GM12801 (cell line): ENCODE results near the gene TMEM131L.

Experiments
- TF ChIP-seq, protein P1 (sequence below): IDR thresholded peaks from one replicate; pipeline ENCODE4 v1.5.1; 2011; ENCODE audit warnings: control low read depth; ENCODE audit not compliant: insufficient read length; ENCODE audit errors: extremely low read depth

Gene TMEM131L

DNA sequence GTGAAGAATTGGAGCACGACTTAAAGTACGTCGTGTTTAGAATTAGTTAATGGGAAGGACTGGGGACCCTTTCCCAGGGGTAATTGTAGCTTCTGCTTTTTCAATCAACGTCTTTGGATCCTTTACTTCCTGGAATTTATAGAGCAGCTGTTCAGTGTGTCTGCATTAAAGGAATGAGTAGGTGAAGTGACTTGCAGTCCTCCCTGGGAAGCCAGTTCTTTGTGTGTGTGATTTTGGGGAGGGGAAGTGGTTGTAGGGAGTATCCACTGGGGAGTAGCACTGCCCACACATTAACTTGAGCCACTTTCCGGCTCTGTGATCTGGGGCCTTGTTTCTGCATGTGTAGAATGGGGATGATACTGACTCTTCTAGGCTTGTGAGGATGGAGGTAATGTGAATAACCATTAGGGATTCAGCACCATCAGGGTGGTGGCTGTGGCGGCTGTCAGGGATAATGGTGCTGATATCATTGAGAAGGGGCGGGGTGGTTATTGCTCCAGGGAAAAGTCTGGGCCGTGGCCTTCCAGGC lies 54.7 kb downstream of the TMEM131L start:
- TF ChIP-seq, protein P1, sequence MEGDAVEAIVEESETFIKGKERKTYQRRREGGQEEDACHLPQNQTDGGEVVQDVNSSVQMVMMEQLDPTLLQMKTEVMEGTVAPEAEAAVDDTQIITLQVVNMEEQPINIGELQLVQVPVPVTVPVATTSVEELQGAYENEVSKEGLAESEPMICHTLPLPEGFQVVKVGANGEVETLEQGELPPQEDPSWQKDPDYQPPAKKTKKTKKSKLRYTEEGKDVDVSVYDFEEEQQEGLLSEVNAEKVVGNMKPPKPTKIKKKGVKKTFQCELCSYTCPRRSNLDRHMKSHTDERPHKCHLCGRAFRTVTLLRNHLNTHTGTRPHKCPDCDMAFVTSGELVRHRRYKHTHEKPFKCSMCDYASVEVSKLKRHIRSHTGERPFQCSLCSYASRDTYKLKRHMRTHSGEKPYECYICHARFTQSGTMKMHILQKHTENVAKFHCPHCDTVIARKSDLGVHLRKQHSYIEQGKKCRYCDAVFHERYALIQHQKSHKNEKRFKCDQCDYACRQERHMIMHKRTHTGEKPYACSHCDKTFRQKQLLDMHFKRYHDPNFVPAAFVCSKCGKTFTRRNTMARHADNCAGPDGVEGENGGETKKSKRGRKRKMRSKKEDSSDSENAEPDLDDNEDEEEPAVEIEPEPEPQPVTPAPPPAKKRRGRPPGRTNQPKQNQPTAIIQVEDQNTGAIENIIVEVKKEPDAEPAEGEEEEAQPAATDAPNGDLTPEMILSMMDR, result no peak

DNA sequence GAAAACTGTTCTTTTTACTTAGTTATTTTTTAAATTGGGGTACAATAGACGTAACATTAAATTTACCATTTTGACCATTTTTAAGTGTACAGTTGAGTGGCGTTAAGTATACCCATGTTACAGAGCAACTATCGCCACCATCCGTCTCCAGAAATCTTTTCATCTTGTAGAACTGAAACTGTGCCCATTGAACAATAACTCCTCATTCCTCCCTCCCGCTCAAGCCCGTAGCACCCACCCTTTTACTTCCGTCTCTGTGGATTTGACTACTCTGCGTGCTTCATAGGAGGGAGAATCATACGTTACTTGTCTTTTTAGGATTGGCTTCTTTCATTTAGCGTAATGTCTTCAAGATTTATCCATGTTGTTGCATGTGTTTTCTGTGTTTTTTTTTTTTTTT lies 55.3 kb downstream of the TMEM131L start:
- TF ChIP-seq, protein P1, result no peak

DNA sequence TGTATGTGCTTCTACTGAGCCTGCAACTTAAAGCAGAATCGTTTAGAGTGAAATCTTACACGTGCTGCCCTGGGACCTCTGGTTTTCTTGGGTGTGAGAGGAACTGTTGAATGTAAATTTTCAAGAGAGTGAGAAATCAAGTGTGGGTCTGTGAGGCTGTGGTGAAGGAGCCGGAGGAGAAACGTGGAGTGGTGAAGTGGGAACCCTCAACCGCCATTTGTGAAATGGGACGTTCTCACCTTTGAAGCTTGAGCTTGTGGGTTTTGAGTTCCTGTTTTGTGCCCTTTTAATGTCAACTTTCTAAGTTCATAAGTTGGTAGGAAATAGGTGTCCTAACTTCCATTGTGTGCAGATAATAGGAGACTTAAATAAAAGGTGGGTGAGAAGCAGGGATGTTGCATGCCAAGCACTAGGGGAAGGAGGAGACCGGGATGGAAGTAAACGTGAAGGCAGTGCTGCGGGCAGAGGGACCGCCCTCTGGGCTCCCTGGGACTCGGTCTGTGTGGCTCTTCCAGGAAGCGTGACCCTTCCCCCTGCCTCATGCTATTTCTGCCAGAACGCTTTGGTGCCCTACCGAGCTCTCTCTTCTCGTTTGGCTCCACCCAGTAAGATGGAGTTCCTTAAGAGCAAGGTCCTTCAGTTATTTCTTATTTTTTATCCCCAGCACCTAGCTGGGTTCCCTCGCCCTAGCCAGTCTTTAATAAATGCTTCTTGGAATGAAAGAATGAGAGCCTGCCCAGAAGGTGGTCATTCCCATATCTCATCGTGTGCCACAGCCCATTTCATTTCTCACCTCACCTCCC lies 56.0 kb downstream of the TMEM131L start:
- TF ChIP-seq, protein P1, result no peak

DNA sequence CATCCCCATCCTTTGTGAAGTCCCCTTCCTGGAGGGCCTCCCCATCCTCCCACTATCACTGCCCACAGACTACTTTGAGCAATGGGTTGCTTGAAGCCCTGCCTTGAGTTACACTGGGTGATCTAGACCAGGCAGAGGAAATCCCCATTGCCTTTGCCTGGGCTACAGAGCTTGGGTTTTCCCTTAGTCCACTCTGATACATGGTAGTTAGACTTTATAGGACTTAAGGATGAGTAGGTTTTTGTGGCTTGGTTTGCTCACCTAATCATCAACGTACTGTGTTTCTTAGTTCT lies 56.6 kb downstream of the TMEM131L start:
- TF ChIP-seq, protein P1, result no peak

DNA sequence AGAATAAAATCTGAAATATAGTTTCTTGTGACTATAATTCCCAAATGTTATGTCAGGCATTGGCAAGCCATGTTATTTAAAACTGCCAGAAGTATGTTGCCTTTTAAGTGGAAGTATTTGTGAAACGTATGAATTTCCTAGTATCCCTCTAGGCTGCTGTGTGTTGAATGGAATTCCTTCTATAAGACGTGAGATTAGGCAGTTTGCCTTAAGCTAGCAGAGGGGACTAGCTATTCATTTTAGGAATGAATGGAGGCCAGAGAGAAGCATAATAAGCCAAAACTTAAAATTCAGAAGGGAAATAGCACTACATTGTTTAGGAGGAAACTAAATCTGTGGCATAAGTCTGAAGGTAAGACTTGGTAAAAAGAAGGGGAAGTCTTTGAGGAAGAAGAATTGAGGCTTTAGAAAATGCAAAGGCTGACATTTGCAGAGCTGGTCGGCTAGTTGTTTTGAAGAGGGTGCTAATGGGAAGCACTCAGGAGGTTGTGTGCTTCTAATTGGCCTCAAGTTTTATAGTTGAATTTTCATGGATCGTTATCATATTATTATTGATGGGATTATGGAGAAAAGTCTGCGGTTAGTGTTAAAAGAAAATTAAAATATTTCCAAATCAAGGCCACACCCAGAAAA lies 57.1 kb downstream of the TMEM131L start:
- TF ChIP-seq, protein P1, result no peak

DNA sequence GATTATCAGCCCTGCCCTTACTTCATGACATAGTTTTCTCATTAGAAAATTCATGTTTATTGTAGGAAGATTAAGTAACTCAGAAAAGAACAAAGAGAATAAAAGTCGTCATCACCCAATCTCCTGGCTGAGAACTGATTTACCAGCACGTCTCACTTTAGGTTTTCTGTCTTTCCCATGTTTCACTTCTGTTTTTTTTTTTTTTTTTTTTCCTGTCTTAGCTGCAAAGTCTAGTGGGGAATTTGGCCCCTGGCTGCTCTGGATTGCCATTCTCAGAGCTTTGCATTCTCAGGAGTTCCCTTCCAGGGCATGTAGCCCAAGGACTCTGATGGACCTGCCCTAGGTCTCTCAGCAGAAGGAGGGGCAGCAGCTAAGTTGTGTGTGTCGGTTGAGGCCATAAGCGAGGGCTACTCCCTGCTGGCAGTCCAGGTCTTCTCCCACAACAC lies 57.8 kb downstream of the TMEM131L start:
- TF ChIP-seq, protein P1, result no peak

DNA sequence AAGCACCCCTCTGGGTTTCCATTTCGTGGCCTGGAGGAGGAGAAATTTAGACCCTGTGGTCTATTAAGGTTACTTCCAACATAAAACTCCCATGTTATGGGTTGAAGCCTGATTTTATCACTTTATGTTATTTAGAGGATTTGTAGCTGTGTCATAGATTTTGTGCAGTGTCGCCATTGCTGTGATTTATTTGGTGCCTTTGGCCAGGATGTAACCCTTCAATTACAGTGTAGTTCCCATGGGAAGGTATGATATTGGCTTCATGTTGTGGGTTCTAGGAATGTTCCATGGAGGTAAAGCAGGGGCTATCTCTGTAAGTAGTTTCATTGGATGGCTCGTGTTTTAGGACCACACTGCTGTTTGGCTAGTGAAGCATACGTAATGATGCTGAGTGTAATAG lies 58.5 kb downstream of the TMEM131L start:
- TF ChIP-seq, protein P1, result no peak
